KMS-11 (cell line): ENCODE measurements around the gene RAD23B.

Source experiments
- H2AFZ ChIP-seq: fragments of 200-600 bp; sonication (generic); 2 replicates; pipeline ENCODE4 v1.6.1; 2016; ENCODE audit warnings: antibody characterized with exemption, mixed run types, low read depth
- H3K27ac ChIP-seq: fragments of 200-600 bp; sonication (generic); 2 replicates; pipeline ENCODE4 v1.6.1; 2016; ENCODE audit warnings: mild to moderate bottlenecking, mixed run types
- H3K27me3 ChIP-seq: fragments of 200-600 bp; sonication (generic); 2 replicates; pipeline ENCODE4 v1.6.1; 2017; ENCODE audit warnings: mild to moderate bottlenecking, low read depth, mixed run types, moderate library complexity; ENCODE audit not compliant: insufficient read depth
- H3K36me3 ChIP-seq: fragments of 200-600 bp; sonication (generic); 2 replicates; pipeline ENCODE4 v1.6.1; 2017; ENCODE audit warnings: mild to moderate bottlenecking, mixed run types; ENCODE audit not compliant: insufficient read depth
- H3K4me1 ChIP-seq: fragments of 200-600 bp; sonication (generic); 2 replicates; pipeline ENCODE4 v1.6.1; 2016; ENCODE audit warnings: mild to moderate bottlenecking, low read depth, mixed run types; ENCODE audit not compliant: poor library complexity, severe bottlenecking
- H3K4me2 ChIP-seq: fragments of 200-600 bp; sonication (generic); 2 replicates; pipeline ENCODE4 v1.7.0; 2016; ENCODE audit warnings: mild to moderate bottlenecking, mixed run types
- H3K4me3 ChIP-seq: fragments of 200-600 bp; sonication (generic); IDR thresholded peaks from 2 replicates; pipeline ENCODE4 v1.6.1; 2017; ENCODE audit warnings: low read depth, low read length, mixed read lengths; ENCODE audit not compliant: insufficient read depth
- H3K79me2 ChIP-seq: fragments of 200-600 bp; sonication (generic); 2 replicates; pipeline ENCODE4 v1.6.1; 2016; ENCODE audit warnings: low read depth, mixed run types; ENCODE audit not compliant: insufficient read depth
- H3K9ac ChIP-seq: fragments of 200-600 bp; sonication (generic); 2 replicates; pipeline ENCODE4 v1.6.1; 2016; ENCODE audit warnings: mild to moderate bottlenecking, mixed run types
- H4K20me1 ChIP-seq: fragments of 200-600 bp; sonication (generic); 2 replicates; pipeline ENCODE4 v1.6.1; 2016; ENCODE audit warnings: mild to moderate bottlenecking, mixed run types; ENCODE audit not compliant: insufficient read depth
- TF ChIP-seq, protein P1 (sequence below): fragments of 200-600 bp; sonication (generic); conservative IDR thresholded peaks from 2 replicates; pipeline ENCODE4 v1.6.1; 2017; ENCODE audit warnings: low read depth, mild to moderate bottlenecking, antibody characterized with exemption, low read length, moderate library complexity, mixed read lengths

Gene RAD23B

DNA sequence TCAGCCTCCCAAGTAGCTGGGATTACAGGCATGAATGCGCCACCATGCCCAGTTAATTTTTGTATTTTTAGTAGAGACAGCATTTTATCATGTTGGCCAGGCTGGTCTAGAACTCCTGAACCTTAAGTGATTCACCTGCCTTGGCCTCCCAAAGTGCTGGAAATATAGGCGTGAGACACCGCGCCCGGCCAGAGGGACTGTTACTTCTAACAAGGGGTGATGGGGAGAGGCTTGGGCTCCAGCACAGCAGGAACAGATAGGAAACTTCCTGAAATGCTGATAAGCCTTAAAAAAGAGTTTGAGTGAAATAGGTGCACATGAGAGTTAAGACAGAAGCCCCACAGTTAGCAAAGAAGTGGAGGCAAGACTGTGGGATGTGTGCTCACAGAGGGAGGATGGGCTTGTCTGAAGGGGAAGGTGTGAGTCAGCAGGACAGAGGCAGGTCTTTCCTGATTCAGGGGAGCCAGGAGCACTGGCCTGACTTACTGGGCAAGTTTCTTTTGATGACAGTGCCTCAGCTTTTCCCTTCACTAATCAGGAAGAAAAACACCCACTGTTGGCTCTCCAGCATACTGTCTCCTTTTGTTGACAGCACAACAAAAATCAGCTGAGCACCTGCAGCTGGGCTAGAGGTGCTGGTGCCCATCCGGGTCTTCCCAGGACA lies 68.4 kb downstream of the RAD23B start:
- Histone ChIP-seq H3K9ac (no peak overlapping the region), H3K27me3 (no peaks in the 10 kb centered on the region), H3K27ac (no peak overlapping the region), H3K4me3 (no peak overlapping the region), H4K20me1 (no peaks in the 10 kb centered on the region), H3K36me3 (no peaks in the 10 kb centered on the region), H3K4me2 (no peak overlapping the region), H3K79me2 (no peaks in the 10 kb centered on the region), H3K4me1 (no peaks in the 10 kb centered on the region), H2AFZ (no peak overlapping the region)
- TF ChIP-seq, protein P1, sequence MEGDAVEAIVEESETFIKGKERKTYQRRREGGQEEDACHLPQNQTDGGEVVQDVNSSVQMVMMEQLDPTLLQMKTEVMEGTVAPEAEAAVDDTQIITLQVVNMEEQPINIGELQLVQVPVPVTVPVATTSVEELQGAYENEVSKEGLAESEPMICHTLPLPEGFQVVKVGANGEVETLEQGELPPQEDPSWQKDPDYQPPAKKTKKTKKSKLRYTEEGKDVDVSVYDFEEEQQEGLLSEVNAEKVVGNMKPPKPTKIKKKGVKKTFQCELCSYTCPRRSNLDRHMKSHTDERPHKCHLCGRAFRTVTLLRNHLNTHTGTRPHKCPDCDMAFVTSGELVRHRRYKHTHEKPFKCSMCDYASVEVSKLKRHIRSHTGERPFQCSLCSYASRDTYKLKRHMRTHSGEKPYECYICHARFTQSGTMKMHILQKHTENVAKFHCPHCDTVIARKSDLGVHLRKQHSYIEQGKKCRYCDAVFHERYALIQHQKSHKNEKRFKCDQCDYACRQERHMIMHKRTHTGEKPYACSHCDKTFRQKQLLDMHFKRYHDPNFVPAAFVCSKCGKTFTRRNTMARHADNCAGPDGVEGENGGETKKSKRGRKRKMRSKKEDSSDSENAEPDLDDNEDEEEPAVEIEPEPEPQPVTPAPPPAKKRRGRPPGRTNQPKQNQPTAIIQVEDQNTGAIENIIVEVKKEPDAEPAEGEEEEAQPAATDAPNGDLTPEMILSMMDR: no peak

DNA sequence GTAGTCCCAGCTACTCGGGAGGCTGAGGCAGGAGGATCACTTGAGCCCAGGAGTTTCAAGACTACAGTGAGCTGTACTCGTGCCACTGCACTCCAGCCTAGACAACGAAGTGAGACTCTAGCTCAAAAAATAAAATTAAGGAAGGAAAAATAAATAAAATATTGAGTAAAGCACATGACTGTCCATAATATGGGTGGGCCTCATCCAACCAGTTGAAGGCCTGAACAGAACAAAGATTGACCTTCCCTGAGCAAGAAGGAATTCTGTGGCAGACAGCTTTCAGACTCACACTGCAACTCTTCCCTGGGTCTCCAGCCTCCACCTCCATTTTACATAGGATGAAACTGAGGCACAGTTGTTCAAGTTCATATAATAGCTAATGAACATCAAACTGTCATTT lies 72.3 kb downstream of the RAD23B start:
- TF ChIP-seq, protein P1: no peak
- Histone ChIP-seq H3K4me2 (no peak overlapping the region), H3K27ac (no peak overlapping the region), H3K36me3 (no peaks in the 10 kb centered on the region), H2AFZ (no peak overlapping the region), H3K4me1 (no peaks in the 10 kb centered on the region), H3K27me3 (no peaks in the 10 kb centered on the region), H3K4me3 (no peak overlapping the region), H3K9ac (no peak overlapping the region), H3K79me2 (no peaks in the 10 kb centered on the region), H4K20me1 (no peaks in the 10 kb centered on the region)

DNA sequence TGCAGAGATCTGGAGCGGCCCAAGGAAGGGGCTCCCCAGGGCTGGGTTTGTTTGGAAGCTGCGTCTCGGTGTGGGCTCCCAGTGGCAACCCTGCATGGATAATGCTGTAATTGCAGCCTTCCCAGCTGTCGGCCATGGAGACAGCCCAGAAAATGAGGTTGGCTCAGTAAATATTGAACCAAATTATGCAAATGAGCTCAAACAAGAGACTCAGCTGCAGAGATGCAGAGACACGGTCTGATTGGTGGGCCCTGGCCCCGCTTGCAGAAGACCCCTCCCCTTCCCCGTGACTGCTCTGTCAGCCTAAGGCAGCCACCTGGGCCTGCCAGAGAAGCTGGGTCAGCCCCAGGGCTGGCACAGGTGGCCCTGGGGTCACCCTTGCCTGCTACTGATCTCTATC lies 75.9 kb downstream of the RAD23B start:
- TF ChIP-seq, protein P1: no peak
- Histone ChIP-seq H3K9ac (no peak overlapping the region), H3K4me2 (no peak overlapping the region), H2AFZ (no peak overlapping the region), H3K27me3 (no peaks in the 10 kb centered on the region), H3K4me3 (no peak overlapping the region), H3K79me2 (no peaks in the 10 kb centered on the region), H3K4me1 (peaks cover 6% of the 10 kb centered on the region), H3K36me3 (no peaks in the 10 kb centered on the region), H3K27ac (no peak overlapping the region), H4K20me1 (no peaks in the 10 kb centered on the region)

DNA sequence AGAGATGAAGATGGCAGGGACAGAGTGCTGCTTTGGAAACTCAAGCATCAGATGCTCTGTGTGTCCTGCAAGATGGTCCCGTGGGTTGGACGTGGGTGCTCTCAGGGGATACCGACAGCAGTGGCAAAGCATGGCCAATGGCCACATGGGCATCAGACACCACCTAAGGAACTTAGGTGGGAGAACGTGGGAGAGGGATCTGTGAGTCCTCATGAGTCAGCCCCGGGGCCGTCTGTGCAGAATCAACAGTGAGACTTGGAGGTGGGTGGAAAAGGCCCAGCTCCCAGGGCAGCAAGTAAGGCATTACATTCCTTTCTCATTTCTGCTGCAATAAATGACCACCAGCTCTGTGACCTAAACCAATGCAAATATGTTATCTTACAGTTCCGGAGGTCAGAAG lies 77.0 kb downstream of the RAD23B start:
- Histone ChIP-seq H4K20me1 (no peaks in the 10 kb centered on the region), H3K4me1 (peaks cover 6% of the 10 kb centered on the region), H3K27ac (no peak overlapping the region), H3K9ac (no peak overlapping the region), H2AFZ (no peak overlapping the region), H3K79me2 (no peaks in the 10 kb centered on the region), H3K4me2 (no peak overlapping the region), H3K27me3 (no peaks in the 10 kb centered on the region), H3K36me3 (no peaks in the 10 kb centered on the region), H3K4me3 (no peak overlapping the region)
- TF ChIP-seq, protein P1: no peak
